GM12878 (cell line): ENCODE data around the gene GRK5. TPM values are rescaled to one million over a fixed set of nuclear protein-coding genes. Genes with fewer than 3 reads are reported as not detected.

Source experiments
- ATAC-seq: fragments of 200-7000 bp; cut with Tn5 transposase; 3 replicates; pipeline ENCODE4 v1.9.1; 2020; ENCODE audit warnings: mild to moderate bottlenecking, moderate library complexity
- BruUV-seq: library from RNA; stranded (reverse); fragments of 400-500 nt; replicated peaks from 2 replicates; lab custom pipeline; 2021; lab: Mats Ljungman, UMichigan
- CTCF ChIA-PET: fragments of 300-600 bp; sonication (Branson Sonifier 250); formaldehyde crosslinking; extraction: SDS; loops from one replicate; lab custom pipeline; 2021; ENCODE audit warnings: inconsistent platforms; lab: Yijun Ruan, JAX
- POLR2A ChIA-PET: fragments of 350-600 bp; formaldehyde crosslinking; extraction: SDS; loops from one replicate; lab custom pipeline; 2021; ENCODE audit warnings: inconsistent platforms; lab: Charles Lee
- RAD21 ChIA-PET: fragments of 300-600 bp; sonication (Branson Sonifier 250); formaldehyde crosslinking; loops from one replicate; lab custom pipeline; 2023; ENCODE audit warnings: antibody characterized with exemption; ENCODE audit not compliant: unreplicated experiment; lab: Charles Lee
- SMC1A ChIA-PET: fragments of 300-600 bp; sonication (Branson Sonifier 250); formaldehyde crosslinking; loops from one replicate; lab custom pipeline; 2023; ENCODE audit not compliant: unreplicated experiment, uncharacterized antibody; lab: Charles Lee
- DNase-seq: peaks from one replicate; pipeline ENCODE4 v3.0.0-alpha.2; 2011; ENCODE audit warnings: low read depth, low spot score
- FAIRE-seq: peaks from 3 replicates; lab custom pipeline; 2011; peaks lifted over from hg19 to GRCh38; lab: Jason Lieb, UNC
- H2AFZ ChIP-seq: 2 replicates; pipeline ENCODE4 v1.6.0; 2011; ENCODE audit warnings: low read depth, low read length, control low read depth; ENCODE audit not compliant: control insufficient read depth
- H3K27ac ChIP-seq: 2 replicates; pipeline ENCODE4 v1.5.1; 2011; ENCODE audit warnings: control low read depth; ENCODE audit not compliant: control insufficient read depth, insufficient read depth
- H3K27me3 ChIP-seq, 2 experiments: replicated peaks in 1 of 2; 2 replicates each; pipeline versions ENCODE4 v1.6.0 to v1.6.1; 2011; ENCODE audit warnings: low read length in 1 of 2; ENCODE audit not compliant: control insufficient read depth in 2 of 2, insufficient read depth in 2 of 2
- H3K36me3 ChIP-seq, 2 experiments: 2 replicates each; pipeline ENCODE4 v1.5.1; 2011; ENCODE audit warnings: low read length in 1 of 2; ENCODE audit not compliant: control insufficient read depth in 2 of 2, insufficient read depth in 2 of 2
- H3K4me1 ChIP-seq: 2 replicates; pipeline ENCODE4 v1.6.1; 2011; ENCODE audit warnings: mild to moderate bottlenecking, low read length, moderate library complexity, mixed read lengths; ENCODE audit not compliant: control insufficient read depth, insufficient read depth
- H3K4me2 ChIP-seq: 2 replicates; pipeline ENCODE4 v1.6.0; 2011; ENCODE audit warnings: control low read depth; ENCODE audit not compliant: control insufficient read depth, insufficient read depth
- H3K4me3 ChIP-seq: fragments of 200-600 bp; sonication (generic); 2 replicates; pipeline ENCODE4 v1.5.1; 2016
- H3K79me2 ChIP-seq: 2 replicates; pipeline ENCODE4 v1.6.0; 2011; ENCODE audit warnings: low read length; ENCODE audit not compliant: control insufficient read depth, insufficient read depth
- H3K9ac ChIP-seq: 2 replicates; pipeline ENCODE4 v1.8.0; 2011; ENCODE audit warnings: low read length, control low read depth, mixed read lengths; ENCODE audit not compliant: control insufficient read depth, insufficient read depth
- H3K9me3 ChIP-seq: replicated peaks from 3 replicates; pipeline ENCODE4 v1.5.1; 2011; ENCODE audit warnings: mild to moderate bottlenecking, low read length; ENCODE audit not compliant: control insufficient read depth, insufficient read depth
- H4K20me1 ChIP-seq: 2 replicates; pipeline ENCODE4 v1.6.0; 2011; ENCODE audit not compliant: control insufficient read depth, insufficient read depth
- BHLHE40 ChIP-seq, 2 experiments: fragments of 450-650 bp in 1 of 2; IDR thresholded peaks; 2 replicates each; pipeline ENCODE4 v1.6.1; 2011 to 2017; ENCODE audit warnings: low read depth in 2 of 2, borderline replicate concordance in 1 of 2, improper control_type of control experiment in 1 of 2, low read length in 1 of 2, mild to moderate bottlenecking in 1 of 2
- CEBPB ChIP-seq, 2 experiments: fragments of 150-350 bp in 1 of 2; IDR thresholded peaks; 2 replicates each; pipeline ENCODE4 v1.6.1; 2012 to 2014; ENCODE audit warnings: low read depth in 2 of 2, low read length in 2 of 2, borderline replicate concordance in 1 of 2, inconsistent platforms in 1 of 2
- FOXM1 ChIP-seq: IDR thresholded peaks from 2 replicates; pipeline ENCODE4 v1.6.1; 2012; ENCODE audit warnings: low read depth, mild to moderate bottlenecking, inconsistent platforms, low read length, moderate library complexity
- PAX8 ChIP-seq: fragments of 450-650 bp; IDR thresholded peaks from 2 replicates; pipeline ENCODE4 v1.6.1; 2017; ENCODE audit warnings: mild to moderate bottlenecking, moderate library complexity
- POLR2A ChIP-seq: IDR thresholded peaks from 2 replicates; pipeline ENCODE4 v1.6.1; 2011; ENCODE audit warnings: low read depth, mild to moderate bottlenecking, low read length
- SPI1 ChIP-seq: IDR thresholded peaks from 2 replicates; pipeline ENCODE4 v1.6.1; 2011; ENCODE audit warnings: low read depth, mild to moderate bottlenecking, low read length, moderate library complexity, borderline replicate concordance; ENCODE audit not compliant: insufficient read depth
- SUZ12 ChIP-seq: fragments of 200-600 bp; sonication (generic); IDR thresholded peaks from one replicate; pipeline ENCODE4 v1.6.1; 2018; ENCODE audit warnings: antibody characterized with exemption, mild to moderate bottlenecking; ENCODE audit not compliant: unreplicated experiment
- YBX1 ChIP-seq: fragments of 450-650 bp; IDR thresholded peaks from 2 replicates; pipeline ENCODE4 v1.6.1; 2016; ENCODE audit warnings: antibody characterized with exemption
- ZNF687 ChIP-seq: fragments of 450-650 bp; IDR thresholded peaks from 2 replicates; pipeline ENCODE4 v1.6.1; 2017; ENCODE audit warnings: mild to moderate bottlenecking, moderate library complexity
- ZSCAN29 ChIP-seq: fragments of 450-650 bp; IDR thresholded peaks from 2 replicates; pipeline ENCODE4 v1.6.1; 2017; ENCODE audit warnings: mild to moderate bottlenecking, moderate library complexity
- WGBS: methylation state at CpG from one replicate; pipeline ENCODE4 v1.1.6; 2016; ENCODE audit warnings: low lambda C conversion rate; ENCODE audit not compliant: insufficient replicate concordance, insufficient coverage; ENCODE audit errors: missing lambda C conversion rate; 5-methylcytosine and 5-hydroxymethylcytosine counted together
- in situ Hi-C: fragments of 300-500 bp; cut with MboI; formaldehyde crosslinking; loops from 9 replicates; pipeline ENCODE4 v1.14.3; 2018; ENCODE audit warnings: mixed read lengths
- intact Hi-C: fragments of 100-400 bp; cut with micrococcal nuclease; formaldehyde crosslinking; loops from one replicate; pipeline ENCODE4 v1.14.2; 2022; ENCODE audit not compliant: unreplicated experiment
- polyA plus RNA-seq, 11 experiments: library from polyadenylated mRNA; depleted of rRNA in 4 of 11; unstranded in 6 of 11; stranded (reverse) in 5 of 11; fragments of >200 nt; fragmentation: Nextera tagmentation in 4 of 11; fragmentation: Illumina TruSeq in 1 of 11; extraction: Ambion mirVana in 4 of 11; extraction: Trizol in 1 of 11; gene quantifications; 1 replicate in 1 of 11; 2 replicates in 10 of 11; pipeline versions ENCODE4 v1.2.1 to v1.2.3, GENCODE V29; 2011 to 2016; ENCODE audit warnings: inconsistent platforms in 2 of 11, missing spikeins in 2 of 11, low read depth in 1 of 11
- total RNA-seq, 4 experiments: library from RNA; depleted of rRNA in 3 of 4; stranded (reverse); fragments of >200 nt in 3 of 4; fragmentation: Illumina TruSeq in 1 of 4; extraction: Trizol in 1 of 4; gene quantifications; 2 replicates each; pipeline versions ENCODE4 v1.2.1 to v1.2.3, GENCODE V29; 2013 to 2021
- TF ChIP-seq, protein P1 (sequence below): fragments of 450-650 bp; IDR thresholded peaks from 2 replicates; pipeline ENCODE4 v1.6.1; 2017; ENCODE audit warnings: mild to moderate bottlenecking
- TF ChIP-seq, protein P2 (sequence below): IDR thresholded peaks from 2 replicates; pipeline ENCODE4 v1.6.1; 2011; ENCODE audit warnings: borderline replicate concordance, low read depth, mild to moderate bottlenecking, moderate library complexity, low read length; ENCODE audit not compliant: insufficient read depth, poor library complexity, severe bottlenecking
- TF ChIP-seq, protein P3 (sequence below): IDR thresholded peaks from 2 replicates; pipeline ENCODE4 v1.6.1; 2011; ENCODE audit warnings: mild to moderate bottlenecking, low read depth, low read length, moderate library complexity; ENCODE audit not compliant: insufficient replicate concordance

GRK5 gene
- total and polyA plus RNA-seq, 10 of the 15 experiments (the other 5 are each of a cell fraction or from before 2014, with no cell fraction given) = 0.11 to 22.1 (median 10.0) TPM

DNA sequence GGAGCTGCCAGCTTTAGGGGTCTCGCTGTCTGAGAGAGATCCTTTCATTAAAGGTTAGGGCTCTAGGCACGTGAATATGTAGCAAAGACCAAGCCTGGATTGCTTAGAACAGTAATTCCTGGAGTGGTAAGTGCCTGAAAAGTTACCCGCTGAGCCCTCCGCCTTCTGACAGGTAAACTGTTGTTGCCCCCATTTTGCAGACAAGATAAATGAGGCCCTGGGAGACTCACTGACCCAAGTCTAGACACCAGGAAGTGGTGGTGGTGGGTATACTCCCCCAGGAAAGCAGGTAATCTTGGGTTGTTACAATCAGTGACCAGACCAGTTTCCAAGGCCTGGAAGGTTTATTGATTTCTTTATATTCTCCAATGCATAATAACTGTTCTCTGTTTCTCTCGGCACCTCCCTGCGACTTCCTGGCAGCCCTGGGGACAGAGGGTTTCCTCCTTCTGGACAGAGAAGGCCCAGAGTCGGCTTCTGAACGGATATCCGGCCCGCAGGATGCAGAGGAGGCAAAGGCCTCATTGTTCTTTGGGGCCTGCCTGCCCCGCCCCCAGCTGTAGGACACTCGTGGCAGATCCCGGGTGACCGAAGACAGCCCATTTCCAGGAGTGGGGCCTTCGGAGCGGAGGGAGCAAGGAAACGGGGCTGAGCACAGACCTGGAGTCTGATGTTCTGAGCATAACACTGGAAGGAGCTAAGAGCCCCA, 1.3 kb upstream of the GRK5 start:
- Histone ChIP-seq H3K4me3 (peak overlapping the region; percentile 73), H3K9me3 (no peaks in the 10 kb centered on the region), H3K79me2 (peaks cover 34% of the 10 kb centered on the region), H3K9ac (peak overlapping the region; percentile 84), H4K20me1 (no peaks in the 10 kb centered on the region), H3K27ac (peak overlapping the region; percentile 85), H3K27me3 (no peaks in the 10 kb centered on the region), H3K4me1 (peaks cover 5% of the 10 kb centered on the region), H3K36me3 (no peaks in the 10 kb centered on the region), H3K4me2 (peak overlapping the region; percentile 92), H2AFZ (peak overlapping the region; percentile 62)
- 18% methylated on average over 17 of the region's 17 CpGs for WGBS
- POLR2A ChIA-PET = interaction anchor here (0.5 to 1.6 kb wide), 5 partner anchors 17 to 523 kb away, joined by 3 to 7 read pairs (median 6); partner anchors contain the start of gene EIF3A
- intact Hi-C loops = loop anchor here (1.0 to 5.0 kb wide), 5 partner anchors 211 to 446 kb away; partner anchors contain the start of genes BAG3, RGS10 and TIAL1
- SMC1A ChIA-PET = interaction anchor here (0.8 to 5.3 kb wide), 13 partner anchors 8 to 311 kb away, joined by 3 to 28 read pairs (median 5); no protein-coding TSS in a partner anchor
- in situ Hi-C loops = loop anchor here (5.0 kb wide), 1 partner anchor 286 kb away; no protein-coding TSS in a partner anchor
- CTCF ChIA-PET = interaction anchor here (0.6 to 4.6 kb wide), 26 partner anchors 8 to 445 kb away, joined by 3 to 43 read pairs (median 4); partner anchors contain the start of genes BAG3 and RGS10
- RAD21 ChIA-PET = interaction anchor here (0.6 to 3.8 kb wide), 23 partner anchors 7 to 499 kb away, joined by 3 to 46 read pairs (median 5); partner anchors contain the start of genes PRDX3 and RGS10
- DNase-seq (no peak), ATAC-seq (peak; percentile 68), FAIRE-seq (peak; percentile 47)
- BruUV-seq = TSS peak; percentile 97
- TF ChIP-seq PAX8 (no peak), POLR2A (no peak), BHLHE40 (IDR thresholded peaks at IDR 0.05; ENCODE audit: borderline replicate concordance in 1 of 2, low read depth in 2 of 2, low read length in 1 of 2) (no peak), SUZ12 (no peak), YBX1 (no peak), SPI1 (peak; percentile 7; the same call in 1 of the 2 replicates), FOXM1 (no peak), ZSCAN29 (no peak), CEBPB (IDR thresholded peaks at IDR 0.05; ENCODE audit: borderline replicate concordance in 1 of 2, low read depth in 2 of 2, low read length in 2 of 2) (no peak), ZNF687 (peak; percentile 15; the same call in 1 of the 2 replicates)
- TF ChIP-seq, protein P1, sequence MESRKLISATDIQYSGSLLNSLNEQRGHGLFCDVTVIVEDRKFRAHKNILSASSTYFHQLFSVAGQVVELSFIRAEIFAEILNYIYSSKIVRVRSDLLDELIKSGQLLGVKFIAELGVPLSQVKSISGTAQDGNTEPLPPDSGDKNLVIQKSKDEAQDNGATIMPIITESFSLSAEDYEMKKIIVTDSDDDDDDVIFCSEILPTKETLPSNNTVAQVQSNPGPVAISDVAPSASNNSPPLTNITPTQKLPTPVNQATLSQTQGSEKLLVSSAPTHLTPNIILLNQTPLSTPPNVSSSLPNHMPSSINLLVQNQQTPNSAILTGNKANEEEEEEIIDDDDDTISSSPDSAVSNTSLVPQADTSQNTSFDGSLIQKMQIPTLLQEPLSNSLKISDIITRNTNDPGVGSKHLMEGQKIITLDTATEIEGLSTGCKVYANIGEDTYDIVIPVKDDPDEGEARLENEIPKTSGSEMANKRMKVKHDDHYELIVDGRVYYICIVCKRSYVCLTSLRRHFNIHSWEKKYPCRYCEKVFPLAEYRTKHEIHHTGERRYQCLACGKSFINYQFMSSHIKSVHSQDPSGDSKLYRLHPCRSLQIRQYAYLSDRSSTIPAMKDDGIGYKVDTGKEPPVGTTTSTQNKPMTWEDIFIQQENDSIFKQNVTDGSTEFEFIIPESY = no peak
- TF ChIP-seq, protein P2, sequence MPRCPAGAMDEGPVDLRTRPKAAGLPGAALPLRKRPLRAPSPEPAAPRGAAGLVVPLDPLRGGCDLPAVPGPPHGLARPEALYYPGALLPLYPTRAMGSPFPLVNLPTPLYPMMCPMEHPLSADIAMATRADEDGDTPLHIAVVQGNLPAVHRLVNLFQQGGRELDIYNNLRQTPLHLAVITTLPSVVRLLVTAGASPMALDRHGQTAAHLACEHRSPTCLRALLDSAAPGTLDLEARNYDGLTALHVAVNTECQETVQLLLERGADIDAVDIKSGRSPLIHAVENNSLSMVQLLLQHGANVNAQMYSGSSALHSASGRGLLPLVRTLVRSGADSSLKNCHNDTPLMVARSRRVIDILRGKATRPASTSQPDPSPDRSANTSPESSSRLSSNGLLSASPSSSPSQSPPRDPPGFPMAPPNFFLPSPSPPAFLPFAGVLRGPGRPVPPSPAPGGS = no peak
- TF ChIP-seq, protein P3, sequence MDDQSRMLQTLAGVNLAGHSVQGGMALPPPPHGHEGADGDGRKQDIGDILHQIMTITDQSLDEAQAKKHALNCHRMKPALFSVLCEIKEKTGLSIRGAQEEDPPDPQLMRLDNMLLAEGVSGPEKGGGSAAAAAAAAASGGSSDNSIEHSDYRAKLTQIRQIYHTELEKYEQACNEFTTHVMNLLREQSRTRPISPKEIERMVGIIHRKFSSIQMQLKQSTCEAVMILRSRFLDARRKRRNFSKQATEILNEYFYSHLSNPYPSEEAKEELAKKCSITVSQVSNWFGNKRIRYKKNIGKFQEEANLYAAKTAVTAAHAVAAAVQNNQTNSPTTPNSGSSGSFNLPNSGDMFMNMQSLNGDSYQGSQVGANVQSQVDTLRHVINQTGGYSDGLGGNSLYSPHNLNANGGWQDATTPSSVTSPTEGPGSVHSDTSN = no peak
